GM18858 (cell line): ENCODE data around the gene MROH8.

Experiments
- ATAC-seq: cut with Tn5 transposase; IDR thresholded peaks from one replicate; pipeline ENCODE4 v1.9.1; 2021; ENCODE audit not compliant: unreplicated experiment

Gene MROH8

DNA sequence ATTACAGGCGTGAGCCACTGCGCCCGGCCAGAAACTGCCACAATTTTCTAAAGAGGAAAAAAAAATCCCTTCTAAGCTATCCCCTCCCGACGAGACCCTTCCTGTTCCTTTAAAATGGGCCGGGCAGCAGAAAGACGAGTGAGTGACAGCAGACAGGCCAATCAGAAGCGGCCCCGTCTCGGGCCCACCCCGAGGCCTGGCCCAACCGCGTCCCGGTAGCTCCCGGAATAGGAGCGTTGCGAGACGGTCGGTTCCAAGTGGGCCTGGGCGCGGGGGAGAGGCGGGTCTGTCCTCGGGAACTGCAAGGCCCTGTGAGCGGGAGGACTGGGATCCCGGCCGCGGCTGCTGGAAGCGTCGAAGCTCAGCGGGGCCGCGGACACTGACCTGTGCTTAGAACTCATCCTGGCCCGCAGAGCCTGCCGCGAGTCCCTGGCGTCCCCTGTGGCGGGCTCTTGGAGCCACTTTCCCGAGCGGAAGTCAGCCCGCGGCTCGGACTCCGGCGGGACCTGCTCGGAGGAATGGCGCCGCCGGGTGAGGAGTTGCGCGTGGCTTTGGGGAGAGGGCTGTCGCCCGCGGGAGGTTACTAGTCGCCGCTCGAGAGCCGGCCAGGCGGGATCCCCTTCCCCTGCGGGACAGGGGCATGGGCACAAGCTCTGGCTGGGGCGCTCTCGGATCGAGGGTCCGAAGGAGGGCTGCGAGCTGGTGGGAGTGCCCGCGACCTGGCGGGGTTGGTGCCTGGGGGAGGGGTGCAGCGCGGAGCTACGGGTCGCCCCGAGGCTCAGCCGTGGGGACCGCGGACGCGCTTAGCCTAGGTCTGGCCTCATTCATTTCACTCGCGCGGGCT lies at the start of gene MROH8, which contains the start of gene RPN2:
MROH8 (minus strand) TSS at position 710 of the 844 bp plus-strand sequence.
RPN2 (plus strand) TSS at position 492 of the 844 bp plus-strand sequence; CDS start at position 519, 27 bp downstream.
- ATAC-seq: peak; percentile 60

DNA sequence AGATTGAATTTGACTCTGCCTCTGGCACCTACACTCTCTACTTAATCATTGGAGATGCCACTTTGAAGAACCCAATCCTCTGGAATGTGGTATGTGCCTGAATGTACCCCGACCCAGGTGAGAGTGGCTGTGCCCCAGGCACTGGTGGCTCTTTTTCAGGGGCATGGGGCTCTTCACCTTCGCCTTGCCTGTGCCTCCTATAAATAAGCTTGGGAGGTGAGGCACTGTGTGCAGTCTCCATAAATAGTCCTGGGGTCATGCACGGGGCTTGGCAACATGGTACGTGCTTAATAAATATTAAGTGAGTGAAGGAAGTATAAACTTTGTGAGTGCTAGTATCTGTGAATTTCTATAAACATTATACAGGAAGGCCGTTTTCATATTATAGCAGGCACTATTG lies 49.3 kb upstream of the MROH8 start:
- ATAC-seq: no peak

DNA sequence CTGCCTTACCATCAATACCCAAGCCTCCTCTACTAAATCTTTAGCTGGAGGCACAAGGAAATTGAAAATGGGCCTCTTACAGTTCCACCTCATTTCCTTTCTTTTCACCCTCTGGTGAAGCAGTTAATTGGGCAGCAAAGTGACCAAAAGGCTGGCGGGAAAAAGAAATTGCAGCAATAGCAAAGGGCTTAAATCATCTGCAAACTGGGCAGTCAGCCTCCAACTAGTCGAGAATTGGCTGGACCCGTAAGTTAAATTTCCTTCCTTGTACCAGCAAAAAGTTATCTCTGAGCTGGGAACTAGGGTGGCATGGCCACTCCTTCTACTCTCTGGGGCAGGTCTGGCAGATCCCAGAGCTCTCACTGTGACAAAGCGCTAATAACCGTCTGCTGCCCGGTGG lies 48.7 kb upstream of the MROH8 start:
- ATAC-seq: no peak

DNA sequence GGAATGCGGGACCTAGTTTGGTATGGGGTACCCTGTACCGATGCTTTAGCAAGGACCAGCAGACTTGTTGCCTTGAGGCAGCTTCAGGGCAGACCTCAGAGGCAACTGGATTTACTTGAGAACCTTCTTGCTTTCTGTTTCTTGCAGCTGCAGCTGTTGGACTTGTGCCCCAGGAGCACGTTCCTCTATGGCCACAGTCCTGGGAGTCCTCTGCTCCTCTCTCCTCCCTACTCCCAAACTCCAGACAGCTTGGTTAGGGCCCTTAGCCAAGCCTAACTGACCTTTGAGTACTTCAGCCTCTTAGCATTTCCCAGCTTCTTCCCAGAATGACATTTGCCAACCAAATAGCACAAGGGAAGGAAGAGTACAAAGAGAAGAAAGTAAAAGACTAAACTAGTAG lies 47.5 kb upstream of the MROH8 start:
- no peak for ATAC-seq

DNA sequence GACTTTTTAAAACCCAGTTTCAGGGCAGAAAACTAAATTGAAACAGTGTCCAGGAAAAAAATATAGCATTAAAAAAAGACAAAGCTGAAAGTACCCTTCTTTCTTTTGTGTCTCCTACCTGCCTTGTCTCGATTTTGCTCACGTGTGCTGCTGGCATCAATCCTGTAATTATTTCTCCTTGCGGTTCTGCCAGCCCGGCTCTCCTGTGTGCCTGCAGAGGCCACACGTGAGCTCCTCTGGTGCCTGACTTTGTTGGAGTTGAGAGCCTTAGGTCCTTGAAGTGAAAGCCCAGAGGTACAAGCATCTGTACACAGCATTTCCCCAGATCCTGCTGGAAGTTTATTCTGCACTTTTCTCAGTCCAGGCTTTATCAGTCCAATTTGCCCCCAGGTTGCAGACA lies 45.8 kb upstream of the MROH8 start:
- ATAC-seq: no peak

DNA sequence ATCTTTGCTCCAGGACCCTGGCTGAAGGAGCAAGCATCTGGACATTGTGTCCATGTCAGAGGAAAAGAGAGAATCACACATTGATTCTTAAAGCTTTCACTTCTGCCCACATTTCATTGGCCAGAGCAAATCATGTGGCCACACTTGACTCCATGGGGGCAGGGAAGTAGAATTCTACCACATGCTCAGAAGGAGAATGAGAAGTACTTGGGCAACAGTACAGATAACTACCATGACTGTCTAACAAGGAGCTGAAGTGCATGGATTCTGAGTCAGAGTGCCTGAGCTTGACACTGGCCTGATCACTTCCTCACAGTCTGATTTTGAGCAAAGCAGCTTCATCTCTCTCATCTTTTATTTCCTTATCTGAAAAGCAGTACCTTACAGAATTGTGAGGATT lies 43.7 kb upstream of the MROH8 start:
- no peak for ATAC-seq

DNA sequence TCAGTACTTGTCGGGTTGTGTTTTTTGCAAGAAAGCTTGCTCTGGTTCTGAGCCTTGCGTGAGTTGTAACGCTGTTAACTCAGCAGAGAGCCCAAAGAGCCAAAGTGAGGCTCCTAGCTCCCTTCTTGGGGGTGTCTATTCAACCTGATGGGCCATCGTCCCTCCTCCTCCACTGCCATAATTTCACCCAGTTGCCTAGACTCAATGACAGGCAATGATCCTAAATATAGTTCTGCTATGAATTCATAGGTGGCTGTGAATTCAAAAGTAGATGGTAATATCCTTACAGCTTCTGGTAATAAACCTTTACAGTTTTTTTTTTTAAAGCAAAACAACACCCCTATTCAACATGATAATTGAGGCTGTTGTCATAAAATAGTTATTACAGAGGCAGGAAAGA lies 42.7 kb upstream of the MROH8 start:
- ATAC-seq: no peak

DNA sequence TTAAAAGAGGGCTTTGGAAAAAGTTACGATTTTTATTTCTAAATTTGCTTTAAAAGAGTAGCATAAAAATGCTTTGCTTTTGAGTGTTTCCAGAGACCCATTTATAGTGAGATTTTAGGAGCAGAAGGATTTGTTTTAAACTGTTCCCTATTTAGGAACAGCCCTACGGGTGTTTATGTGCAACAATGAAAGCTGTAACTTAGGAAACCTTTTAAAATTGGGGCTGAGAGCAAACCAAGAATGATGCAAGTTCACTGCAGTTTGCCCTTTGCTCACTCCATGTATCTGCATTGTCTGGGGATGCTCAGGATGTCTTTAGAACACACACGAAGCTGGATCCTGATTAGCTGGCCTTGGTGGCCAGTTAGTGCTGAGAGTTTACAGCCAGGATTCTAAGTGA lies 41.4 kb upstream of the MROH8 start:
- no peak for ATAC-seq

DNA sequence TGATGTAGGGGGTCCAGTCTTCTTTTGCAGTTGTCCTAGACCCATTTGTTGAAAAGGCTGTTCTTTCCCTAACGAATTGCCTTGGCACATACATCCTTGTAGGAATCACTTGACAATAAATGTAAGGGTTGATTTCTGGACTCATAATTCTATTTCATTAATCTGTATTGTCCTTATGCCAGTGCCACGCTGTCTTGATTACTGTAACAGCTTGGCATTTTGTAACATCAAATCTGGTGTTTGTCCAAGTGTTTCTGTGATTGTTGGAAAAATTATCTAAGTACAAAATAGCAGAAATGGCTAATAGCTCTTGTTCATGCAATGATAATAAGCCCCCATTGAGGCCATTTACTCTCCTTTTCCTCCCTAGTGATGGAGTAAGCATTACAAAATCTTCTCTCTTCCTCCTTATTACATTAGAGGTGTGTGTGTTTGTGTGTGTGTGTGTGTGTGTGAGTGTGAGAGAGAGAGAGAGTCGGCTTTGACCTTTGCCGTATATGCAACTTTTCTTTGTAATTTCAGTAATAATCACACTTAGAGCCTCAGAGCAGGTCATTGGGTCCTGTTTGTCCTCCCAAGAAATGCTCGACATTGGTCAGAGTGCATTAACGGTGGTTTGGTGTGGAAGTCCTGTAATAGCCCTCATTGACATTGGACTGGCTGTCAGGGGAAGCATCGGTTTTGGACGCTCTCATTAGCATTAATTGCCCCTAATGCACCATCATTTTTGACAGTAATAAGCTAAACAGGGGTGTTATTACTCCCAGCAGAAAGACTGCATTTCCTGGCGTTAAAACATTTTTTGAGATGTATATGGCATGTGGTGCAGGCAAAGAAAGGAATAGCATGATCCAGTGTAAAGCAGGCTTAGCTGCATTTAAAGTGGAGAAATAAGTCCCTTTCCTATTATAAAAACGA lies 40.7 kb upstream of the MROH8 start:
- no peak for ATAC-seq

DNA sequence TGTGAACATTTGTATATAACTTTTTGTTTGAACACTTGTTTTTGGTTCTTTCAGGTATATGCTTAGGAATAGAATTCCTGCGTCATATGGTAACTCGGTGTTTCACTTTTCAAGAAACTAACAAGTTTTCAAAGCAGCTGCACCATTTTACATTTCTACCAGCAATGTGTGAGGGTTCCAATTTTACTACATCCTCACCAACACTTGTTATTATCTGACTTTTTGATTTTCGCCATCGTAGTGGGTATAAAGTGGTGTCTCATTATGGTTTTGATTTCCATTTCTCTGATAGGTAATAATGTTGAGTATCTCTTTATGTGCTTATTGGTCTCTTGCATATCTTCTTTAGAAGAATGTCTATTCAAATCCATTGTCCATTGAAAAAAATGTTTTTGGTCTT lies 39.6 kb upstream of the MROH8 start:
- no peak for ATAC-seq

DNA sequence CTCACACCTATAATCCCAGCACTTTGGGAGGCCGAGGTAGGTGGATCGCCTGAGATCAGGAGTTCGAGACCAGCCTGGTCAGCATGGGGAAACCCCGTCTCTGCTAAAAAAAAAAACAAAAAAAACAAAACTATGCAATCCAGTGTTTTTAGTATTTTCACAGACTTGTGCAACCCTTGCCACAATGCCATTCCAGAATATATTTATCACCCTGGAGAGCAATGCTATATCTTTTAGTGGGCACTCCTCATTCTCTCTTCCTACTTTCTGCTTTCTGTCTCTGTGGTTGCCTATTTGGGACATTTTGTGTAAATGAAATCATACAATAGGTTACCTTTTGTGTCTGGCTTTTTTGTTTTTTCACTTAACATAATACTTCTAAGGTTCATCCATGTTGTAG lies 39.1 kb upstream of the MROH8 start:
- ATAC-seq: no peak

DNA sequence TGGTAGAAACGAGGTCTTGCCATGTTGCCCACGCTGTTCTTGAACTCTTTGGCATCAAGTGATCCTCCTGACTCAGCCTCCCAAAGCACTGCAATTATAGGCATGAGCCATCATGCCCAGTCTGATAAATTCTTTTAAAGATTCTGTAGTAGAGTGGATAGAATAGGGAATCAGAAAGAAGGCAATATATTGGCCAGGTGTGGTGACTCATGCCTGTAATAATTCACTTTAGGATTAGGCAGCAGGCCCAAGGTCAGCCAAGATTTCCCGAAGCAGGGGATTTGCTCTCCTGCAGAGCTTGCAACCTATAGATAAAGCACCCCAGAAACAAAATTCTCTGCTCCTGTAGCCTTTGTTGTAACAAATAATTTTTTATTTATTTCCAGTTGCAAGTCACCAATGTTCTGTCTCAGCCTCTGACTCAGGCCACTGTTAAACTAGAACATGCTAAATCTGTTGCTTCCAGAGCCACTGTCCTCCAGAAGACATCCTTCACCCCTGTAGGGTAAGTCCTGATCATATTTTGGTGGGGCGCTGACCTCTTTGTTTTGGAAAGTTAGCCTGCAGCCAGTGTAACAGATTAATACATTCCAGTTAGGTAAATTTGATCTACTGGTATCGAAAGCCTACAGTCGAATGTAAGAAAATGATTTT lies 30.4 kb upstream of the MROH8 start:
- ATAC-seq: no peak

DNA sequence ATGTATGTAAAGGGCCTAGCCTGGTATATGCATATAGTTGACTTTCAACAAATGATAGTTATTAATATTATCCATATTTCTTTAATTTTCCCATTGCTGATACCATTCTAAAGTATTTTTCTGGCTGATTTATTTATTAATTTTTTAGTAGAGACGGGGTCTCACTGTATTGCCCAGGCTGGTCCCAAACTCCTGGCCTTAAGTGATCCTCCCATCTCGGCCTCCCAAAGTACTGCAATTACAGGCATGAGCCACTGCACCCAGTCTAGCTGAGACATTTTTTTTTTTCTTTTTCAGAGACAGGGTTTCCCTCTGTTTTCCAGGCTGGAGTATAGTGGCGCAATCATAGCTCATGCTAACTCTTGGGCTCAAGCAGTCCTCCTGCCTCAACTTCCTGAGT lies 29.8 kb upstream of the MROH8 start:
- no peak for ATAC-seq

DNA sequence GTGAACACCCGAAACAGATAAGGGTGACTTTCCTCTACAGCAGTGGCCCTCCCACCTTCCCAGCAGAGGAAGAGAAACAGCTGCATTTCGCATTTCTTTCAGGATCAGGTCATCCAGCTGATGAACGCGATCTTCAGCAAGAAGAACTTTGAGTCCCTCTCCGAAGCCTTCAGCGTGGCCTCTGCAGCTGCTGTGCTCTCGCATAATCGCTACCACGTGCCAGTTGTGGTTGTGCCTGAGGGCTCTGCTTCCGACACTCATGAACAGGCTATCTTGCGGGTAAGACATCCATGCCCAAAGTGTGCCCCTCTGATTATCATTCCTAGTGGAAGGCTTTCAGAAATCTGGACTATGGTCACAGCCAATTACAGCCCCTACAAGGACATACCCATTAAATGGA lies 27.8 kb upstream of the MROH8 start:
- ATAC-seq: no peak

DNA sequence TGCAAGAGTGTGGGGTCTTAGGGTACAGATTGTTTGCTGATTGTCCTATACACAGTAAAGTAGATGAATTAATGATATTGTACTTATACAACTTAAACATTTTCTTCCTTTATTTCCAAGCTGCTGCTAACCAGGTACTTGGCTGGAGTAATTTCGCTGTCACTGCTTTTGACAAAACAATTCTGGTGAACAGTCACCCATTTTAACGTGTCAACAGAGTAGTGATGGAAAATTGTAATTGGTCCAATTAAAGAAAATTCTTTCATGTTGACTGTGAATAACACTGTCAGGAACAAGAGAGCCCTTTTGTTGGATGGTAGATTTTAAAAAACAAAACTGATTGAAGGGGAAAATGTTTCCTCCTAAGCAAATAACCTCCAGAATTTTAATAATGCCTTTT lies 26.4 kb upstream of the MROH8 start:
- ATAC-seq: no peak

DNA sequence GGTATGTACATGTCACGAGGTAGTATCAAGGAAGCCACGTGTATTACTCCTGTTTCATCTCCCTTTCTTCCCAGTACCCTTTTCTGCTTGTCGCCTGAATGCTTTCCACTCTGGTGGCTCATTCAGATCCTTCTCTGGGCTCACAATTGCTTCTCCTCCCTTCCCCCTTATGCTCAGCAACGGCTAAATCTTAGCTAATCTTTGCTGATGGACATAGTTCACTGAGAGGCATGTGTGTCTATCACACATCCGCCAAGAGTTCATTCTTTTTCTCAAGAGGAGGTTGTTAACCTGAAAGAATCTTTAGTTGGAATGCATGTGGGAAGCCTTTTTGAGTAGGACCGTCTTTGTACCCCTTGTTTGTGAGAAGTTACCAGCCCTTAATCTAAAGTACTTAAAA lies 25.8 kb upstream of the MROH8 start:
- ATAC-seq: no peak

DNA sequence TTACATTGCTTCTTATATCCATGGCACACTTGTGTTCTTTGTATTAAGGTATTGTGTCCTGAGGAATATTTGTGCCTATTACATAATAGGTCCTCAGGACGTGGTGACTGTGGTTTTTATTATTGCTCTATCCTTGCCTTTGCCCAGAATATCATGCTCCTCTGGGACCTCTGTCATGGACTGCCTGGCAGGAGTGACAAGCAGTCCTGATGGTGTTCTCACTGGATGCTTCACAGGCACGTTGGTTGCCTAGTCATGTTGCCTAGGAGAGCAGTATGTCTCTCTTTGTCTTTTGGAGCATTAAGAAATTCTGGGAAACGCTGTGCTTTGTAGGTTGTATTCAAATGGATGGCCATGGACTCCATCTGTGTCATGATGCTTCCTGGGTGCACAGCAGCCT lies 24.7 kb upstream of the MROH8 start:
- no peak for ATAC-seq

DNA sequence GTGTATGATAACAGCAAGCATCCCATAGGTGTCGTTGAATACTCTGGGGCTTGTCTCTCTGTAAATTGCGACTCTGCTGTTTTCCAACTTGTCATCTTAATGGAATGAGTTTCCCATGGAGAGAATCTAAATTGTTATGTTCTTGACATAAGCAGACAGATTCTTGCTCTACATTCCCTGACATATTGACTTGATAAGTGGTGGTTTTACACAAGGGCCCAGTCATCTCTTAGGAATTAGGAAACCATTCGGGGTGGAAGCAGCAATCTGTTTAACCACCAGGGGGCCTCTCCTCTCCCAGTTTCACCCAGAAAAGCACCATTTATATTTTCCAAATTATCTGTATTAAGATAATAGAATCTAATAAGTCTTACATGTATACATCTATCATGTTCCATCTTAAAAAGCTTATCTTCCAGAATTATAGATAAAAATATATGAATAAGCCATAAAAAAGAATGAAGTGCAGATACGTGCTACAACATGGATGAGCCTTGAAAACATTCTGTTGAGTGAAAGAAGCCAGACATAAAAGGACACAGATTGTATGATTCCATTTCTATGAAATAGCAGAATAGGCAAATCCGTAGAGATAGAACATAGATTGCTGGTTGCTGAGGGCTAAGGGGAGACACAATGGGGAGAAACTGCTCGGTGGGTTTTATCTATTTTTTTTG lies 23.1 kb upstream of the MROH8 start:
- no peak for ATAC-seq

DNA sequence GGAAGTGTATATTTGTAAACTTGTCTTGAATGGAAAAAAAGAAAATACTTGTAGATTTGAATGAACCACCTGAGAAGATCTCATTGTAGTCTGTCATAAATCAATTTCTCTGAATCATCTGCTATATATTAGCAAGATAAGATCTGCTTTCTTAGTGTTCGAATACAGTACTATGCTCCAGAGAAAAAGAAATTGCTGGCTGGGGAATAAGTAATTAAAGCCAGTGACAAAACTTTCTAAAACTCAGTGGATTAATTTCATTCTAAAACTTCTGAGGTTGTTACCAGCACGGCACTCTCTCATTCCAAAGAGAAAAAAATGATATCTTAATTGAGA lies 22.4 kb upstream of the MROH8 start:
- ATAC-seq: no peak

DNA sequence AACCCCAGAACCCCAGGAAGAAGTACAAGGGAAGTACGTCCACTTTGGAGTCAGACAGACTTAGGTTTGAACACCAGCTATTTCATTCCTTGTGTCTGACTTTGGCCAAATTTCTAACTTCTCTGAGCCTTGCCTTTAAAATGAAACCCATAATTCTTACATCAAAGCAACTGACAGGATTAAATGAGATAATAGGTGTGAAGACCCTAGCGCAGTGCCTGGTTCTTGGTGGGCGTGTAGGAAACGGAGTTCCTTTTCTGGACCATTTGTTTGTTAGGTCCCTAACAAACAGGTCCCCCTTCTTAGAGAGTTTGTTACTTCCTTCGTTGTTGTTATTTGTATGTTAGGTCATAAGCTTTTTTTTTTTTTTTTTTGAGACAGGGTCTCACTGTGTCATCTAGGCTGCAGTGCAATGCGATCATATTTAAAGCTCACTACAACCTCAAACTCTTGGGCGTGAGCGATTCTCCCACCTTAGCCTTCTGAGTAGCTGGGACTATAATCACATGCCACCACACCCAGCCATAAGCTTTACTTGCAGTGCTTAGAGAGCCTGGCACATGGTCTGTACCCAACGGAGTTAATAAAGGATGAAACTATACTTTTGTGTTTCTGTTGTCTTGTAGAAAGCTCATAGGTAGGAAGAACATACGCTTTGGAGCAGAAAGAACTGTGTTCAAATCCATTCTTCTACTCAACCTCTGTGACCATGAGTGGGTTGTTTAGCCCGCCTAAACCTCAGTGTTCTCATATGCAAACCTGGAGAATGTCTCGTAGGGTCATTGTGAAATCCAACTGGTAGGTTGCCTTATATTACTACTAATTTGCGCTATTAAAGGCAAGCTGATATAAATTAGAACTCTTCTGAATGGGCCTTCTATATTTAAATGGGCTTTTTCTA lies 21.8 kb upstream of the MROH8 start:
- no peak for ATAC-seq
